H9 (cell line): ENCODE measurements around the gene CACNA1H. TPM values are rescaled to one million over a fixed set of nuclear protein-coding genes. Genes with fewer than 3 reads are reported as not detected.
"Not testable (repeated sequence)": the region's sequence is repeated elsewhere in the genome, so short reads cannot be mapped to it uniquely, and the experiment has no call there.

Source experiments
- DNase-seq: peaks from one replicate; pipeline ENCODE4 v3.0.0-alpha.2; 2017
- H2AFZ ChIP-seq: one replicate; pipeline ENCODE4 v1.6.1; 2013; ENCODE audit warnings: mild to moderate bottlenecking, low read length, control low read depth, moderate library complexity
- H2AK5ac ChIP-seq: 2 replicates; pipeline ENCODE4 v1.6.1; 2013; ENCODE audit warnings: low read length, control low read depth, mixed read lengths; ENCODE audit not compliant: insufficient read length
- H2BK120ac ChIP-seq: one replicate; pipeline ENCODE4 v1.6.1; 2013; ENCODE audit warnings: low read depth, mild to moderate bottlenecking, low read length, control low read depth, inconsistent platforms; ENCODE audit not compliant: poor library complexity, severe bottlenecking
- H2BK12ac ChIP-seq: 2 replicates; pipeline ENCODE4 v1.6.1; 2013; ENCODE audit warnings: low read length, control low read depth, mixed read lengths, low read depth; ENCODE audit not compliant: insufficient read length
- H2BK15ac ChIP-seq: 2 replicates; pipeline ENCODE4 v1.6.1; 2013; ENCODE audit warnings: low read depth, low read length, control low read depth
- H2BK20ac ChIP-seq: one replicate; pipeline ENCODE4 v1.6.1; 2013; ENCODE audit warnings: low read depth, mild to moderate bottlenecking, low read length, control low read depth, inconsistent platforms; ENCODE audit not compliant: poor library complexity, severe bottlenecking
- H2BK5ac ChIP-seq: 2 replicates; pipeline ENCODE4 v1.6.1; 2013; ENCODE audit warnings: low read length, control low read depth, mixed read lengths; ENCODE audit not compliant: insufficient read length
- H3K14ac ChIP-seq: 2 replicates; pipeline ENCODE4 v1.6.1; 2013; ENCODE audit warnings: low read length, control low read depth; ENCODE audit not compliant: insufficient read depth
- H3K18ac ChIP-seq: 2 replicates; pipeline ENCODE4 v1.6.1; 2013; ENCODE audit warnings: low read depth, mild to moderate bottlenecking, mixed read lengths, low read length, control low read depth; ENCODE audit not compliant: insufficient read length
- H3K23ac ChIP-seq: 2 replicates; pipeline ENCODE4 v1.6.1; 2013; ENCODE audit warnings: low read length, control low read depth, mixed read lengths, low read depth; ENCODE audit not compliant: insufficient read length
- H3K23me2 ChIP-seq: 2 replicates; pipeline ENCODE4 v1.6.1; 2013; ENCODE audit warnings: low read depth, mild to moderate bottlenecking, mixed read lengths, low read length, control low read depth; ENCODE audit not compliant: insufficient read length, poor library complexity, severe bottlenecking
- H3K27ac ChIP-seq: 2 replicates; pipeline ENCODE4 v1.5.1; 2013; ENCODE audit warnings: low read length, control low read depth, mixed read lengths, low read depth; ENCODE audit not compliant: insufficient read length
- H3K27me3 ChIP-seq: 2 replicates; pipeline ENCODE4 v1.6.1; 2013; ENCODE audit warnings: low read length, control low read depth, inconsistent platforms; ENCODE audit not compliant: insufficient read depth
- H3K4ac ChIP-seq: 2 replicates; pipeline ENCODE4 v1.6.1; 2013; ENCODE audit warnings: low read depth, mild to moderate bottlenecking, control low read depth, inconsistent platforms, low read length, moderate library complexity
- H3K4me1 ChIP-seq: 2 replicates; pipeline ENCODE4 v1.6.1; 2013; ENCODE audit warnings: low read length, control low read depth, inconsistent platforms; ENCODE audit not compliant: insufficient read depth
- H3K4me2 ChIP-seq: 2 replicates; pipeline ENCODE4 v1.6.1; 2013; ENCODE audit warnings: low read length, control low read depth, mixed read lengths; ENCODE audit not compliant: insufficient read length, insufficient read depth
- H3K56ac ChIP-seq: 2 replicates; pipeline ENCODE4 v1.6.1; 2013; ENCODE audit warnings: low read depth, mild to moderate bottlenecking, mixed read lengths, low read length, control low read depth; ENCODE audit not compliant: insufficient read length
- H3K79me1 ChIP-seq: 2 replicates; pipeline ENCODE4 v1.6.1; 2013; ENCODE audit warnings: low read depth, mild to moderate bottlenecking, moderate library complexity, low read length, control low read depth, inconsistent platforms; ENCODE audit not compliant: insufficient read depth, poor library complexity, severe bottlenecking
- H3K79me2 ChIP-seq: 2 replicates; pipeline ENCODE4 v1.6.1; 2013; ENCODE audit warnings: low read length, control low read depth, inconsistent platforms; ENCODE audit not compliant: insufficient read depth
- H3K9ac ChIP-seq: 2 replicates; pipeline ENCODE4 v1.6.1; 2013; ENCODE audit warnings: low read length, control low read depth, mixed read lengths; ENCODE audit not compliant: insufficient read length; ENCODE audit errors: extremely low read depth
- H3K9me3 ChIP-seq: one replicate; pipeline ENCODE4 v1.6.1; 2013; ENCODE audit warnings: low read depth, low read length, inconsistent platforms; ENCODE audit not compliant: control insufficient read depth
- H3T11ph ChIP-seq: one replicate; pipeline ENCODE4 v1.6.1; 2013; ENCODE audit warnings: mild to moderate bottlenecking, low read length, control low read depth, inconsistent platforms
- H4K20me1 ChIP-seq: one replicate; pipeline ENCODE4 v1.6.1; 2013; ENCODE audit not compliant: control insufficient read depth, insufficient read length, insufficient read depth
- H4K5ac ChIP-seq: 2 replicates; pipeline ENCODE4 v1.6.1; 2013; ENCODE audit warnings: low read depth, mild to moderate bottlenecking, mixed read lengths, low read length, control low read depth; ENCODE audit not compliant: insufficient read length
- H4K8ac ChIP-seq: replicated peaks from 2 replicates; pipeline ENCODE4 v1.6.1; 2013; ENCODE audit warnings: low read length, control low read depth, mixed read lengths, low read depth; ENCODE audit not compliant: insufficient read length
- H4K91ac ChIP-seq: 2 replicates; pipeline ENCODE4 v1.6.1; 2013; ENCODE audit warnings: low read depth, mild to moderate bottlenecking, moderate library complexity, mixed read lengths, low read length, control low read depth; ENCODE audit not compliant: insufficient read length
- H3K27ac Mint-ChIP-seq, 3 experiments: 2 replicates in 2 of 3; 3 replicates in 1 of 3; pipeline ENCODE4 v1.8.0; 2020 to 2021; ENCODE audit warnings: mixed read lengths in 3 of 3, mild to moderate bottlenecking in 1 of 3, moderate library complexity in 1 of 3
- H3K27me3 Mint-ChIP-seq: 2 replicates; pipeline ENCODE4 v1.8.0; 2021; ENCODE audit warnings: low read depth, mild to moderate bottlenecking, moderate library complexity, mixed read lengths
- H3K36me3 Mint-ChIP-seq, 3 experiments: 2 replicates in 2 of 3; 3 replicates in 1 of 3; pipeline ENCODE4 v1.8.0; 2020 to 2021; ENCODE audit warnings: low read depth in 3 of 3, mixed read lengths in 3 of 3; ENCODE audit not compliant: insufficient read depth in 1 of 3
- H3K4me1 Mint-ChIP-seq, 2 experiments: 2 replicates each; pipeline ENCODE4 v1.8.0; 2020; ENCODE audit warnings: mixed read lengths in 2 of 2
- H3K4me3 Mint-ChIP-seq, 2 experiments: 2 replicates in 1 of 2; 3 replicates in 1 of 2; pipeline ENCODE4 v1.8.0; 2020 to 2021; ENCODE audit warnings: mild to moderate bottlenecking in 2 of 2, mixed read lengths in 2 of 2, moderate library complexity in 1 of 2
- H3K9me3 Mint-ChIP-seq, 2 experiments: 2 replicates in 1 of 2; 3 replicates in 1 of 2; pipeline ENCODE4 v1.8.0; 2020; ENCODE audit warnings: mild to moderate bottlenecking in 2 of 2, mixed read lengths in 2 of 2, moderate library complexity in 1 of 2
- WGBS: extraction: QIAGEN DNeasy Blood & Tissue Kit; methylation state at CpG from one replicate; pipeline ENCODE4 v1.1.7; 2013; ENCODE audit warnings: missing lambda C conversion rate, low lambda C conversion rate, mixed read lengths; ENCODE audit not compliant: insufficient read length; ENCODE audit errors: extremely low coverage; 5-methylcytosine and 5-hydroxymethylcytosine counted together
- total RNA-seq: library from RNA; stranded (reverse); gene quantifications from 2 replicates; pipeline ENCODE4 v1.2.1, GENCODE V29; 2021

CACNA1H gene
- total RNA-seq, 1 experiment from 2014 or later, result 43.3 TPM

DNA sequence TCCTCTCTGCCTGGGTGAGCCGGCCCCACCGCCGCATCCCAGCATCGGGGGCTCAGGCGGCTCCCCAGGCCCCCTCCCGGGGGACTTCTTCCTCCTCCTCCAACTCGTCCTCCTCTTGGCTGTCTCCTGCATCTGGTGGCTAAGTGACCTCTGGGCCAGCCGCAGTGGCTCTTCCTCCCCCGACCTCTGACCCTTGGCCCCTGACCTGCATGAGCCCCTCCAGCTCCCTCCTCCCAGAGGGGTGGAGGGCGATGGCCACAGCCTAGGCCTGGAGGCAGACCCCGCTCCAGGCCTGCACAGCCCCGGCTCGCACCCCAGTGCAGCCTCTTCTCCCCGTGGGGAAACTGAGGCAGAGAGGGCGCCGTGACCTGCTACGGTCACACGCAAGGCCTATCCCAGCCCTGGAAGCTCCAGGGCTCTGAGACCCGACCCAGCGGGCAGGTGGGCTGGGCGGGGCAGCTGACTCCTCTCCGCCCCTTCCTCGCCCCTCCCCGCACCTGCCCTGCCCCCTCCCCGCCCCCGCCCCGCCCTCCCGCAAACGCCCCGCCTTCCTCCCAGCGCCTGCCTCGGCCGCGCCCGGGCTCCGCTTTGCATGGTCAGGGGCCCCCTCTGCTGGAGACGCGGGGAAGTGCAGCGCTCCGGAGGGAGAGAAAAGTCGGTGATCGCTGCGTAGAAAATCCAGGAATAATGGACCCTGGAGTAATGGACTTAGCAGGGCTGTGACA lies 96.3 kb downstream of the CACNA1H start:
- H3K4me2 ChIP-seq, H3K79me1 ChIP-seq, H3T11ph ChIP-seq, H3K9ac ChIP-seq, H2AFZ ChIP-seq, H3K4me3 Mint-ChIP-seq, H3K9me3 Mint-ChIP-seq, H3K9me3 ChIP-seq, H2AK5ac ChIP-seq, H2BK20ac ChIP-seq, H4K20me1 ChIP-seq, H3K27ac Mint-ChIP-seq, H3K56ac ChIP-seq, H3K18ac ChIP-seq, H3K36me3 Mint-ChIP-seq, H2BK15ac ChIP-seq, H3K23ac ChIP-seq, H3K4ac ChIP-seq, H4K5ac ChIP-seq, H3K14ac ChIP-seq, H4K91ac ChIP-seq, H3K4me1 Mint-ChIP-seq, DNase-seq, H3K4me1 ChIP-seq, H3K23me2 ChIP-seq, H2BK12ac ChIP-seq, H2BK5ac ChIP-seq, H4K8ac ChIP-seq, H3K79me2 ChIP-seq, H3K27ac ChIP-seq, H2BK120ac ChIP-seq, H3K27me3 ChIP-seq: not testable (repeated sequence)
- peaks cover 48% of the 10 kb centered on the region for H3K27me3 Mint-ChIP-seq
- WGBS, result no CpG with 5 or more reads among the region's 43 CpGs

GRCh38 chr16:1253701-1254364 lies 100.9 kb downstream of the CACNA1H start:
- not testable (repeated sequence) for H4K8ac ChIP-seq, H2BK5ac ChIP-seq, H3T11ph ChIP-seq, H3K27me3 ChIP-seq, H2BK12ac ChIP-seq, H2BK20ac ChIP-seq, H3K9me3 ChIP-seq, H3K79me1 ChIP-seq, H3K9me3 Mint-ChIP-seq, H3K36me3 Mint-ChIP-seq, H2BK15ac ChIP-seq, H3K4me1 Mint-ChIP-seq, H4K91ac ChIP-seq, H3K23me2 ChIP-seq, H3K23ac ChIP-seq, H3K9ac ChIP-seq, H3K4me3 Mint-ChIP-seq, DNase-seq, H2AFZ ChIP-seq, H3K79me2 ChIP-seq, H3K4me1 ChIP-seq, H3K4me2 ChIP-seq, H3K56ac ChIP-seq, H3K27ac Mint-ChIP-seq, H4K5ac ChIP-seq, H3K27ac ChIP-seq, H2BK120ac ChIP-seq, H2AK5ac ChIP-seq, H3K18ac ChIP-seq, H4K20me1 ChIP-seq, H3K14ac ChIP-seq, H3K4ac ChIP-seq
- no CpG with 5 or more reads among the region's 47 CpGs for WGBS
- peaks cover 21% of the 10 kb centered on the region for H3K27me3 Mint-ChIP-seq
